ENCODE measurements around the gene USP38.
"Not testable (repeated sequence)": the region's sequence is repeated elsewhere in the genome, so short reads cannot be mapped to it uniquely, and the experiment has no call there.

USP38 gene

DNA sequence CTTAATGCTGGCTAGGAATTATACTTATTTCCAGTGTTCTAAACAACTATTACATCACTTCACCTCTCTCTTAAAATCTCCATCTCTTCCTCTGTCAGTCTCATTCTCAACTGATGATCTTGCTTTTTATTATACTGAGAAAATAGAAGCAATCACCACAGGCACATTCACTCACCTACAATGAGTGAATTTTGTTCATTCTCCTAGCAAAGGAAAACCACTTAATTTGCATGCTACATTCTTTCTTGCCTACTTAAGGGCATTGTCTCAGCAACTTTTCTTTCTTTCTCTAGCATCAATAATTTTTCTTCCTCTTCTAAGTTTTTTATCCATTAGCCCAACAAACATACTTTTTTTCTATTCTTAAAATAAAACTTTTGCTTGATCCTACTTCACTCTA, 21.1 kb upstream of the USP38 start:
- no peak overlapping the region for H3K27ac ChIP-seq
- no peaks in the 10 kb centered on the region for H3K9me3 ChIP-seq
- TF ChIP-seq, protein P1, sequence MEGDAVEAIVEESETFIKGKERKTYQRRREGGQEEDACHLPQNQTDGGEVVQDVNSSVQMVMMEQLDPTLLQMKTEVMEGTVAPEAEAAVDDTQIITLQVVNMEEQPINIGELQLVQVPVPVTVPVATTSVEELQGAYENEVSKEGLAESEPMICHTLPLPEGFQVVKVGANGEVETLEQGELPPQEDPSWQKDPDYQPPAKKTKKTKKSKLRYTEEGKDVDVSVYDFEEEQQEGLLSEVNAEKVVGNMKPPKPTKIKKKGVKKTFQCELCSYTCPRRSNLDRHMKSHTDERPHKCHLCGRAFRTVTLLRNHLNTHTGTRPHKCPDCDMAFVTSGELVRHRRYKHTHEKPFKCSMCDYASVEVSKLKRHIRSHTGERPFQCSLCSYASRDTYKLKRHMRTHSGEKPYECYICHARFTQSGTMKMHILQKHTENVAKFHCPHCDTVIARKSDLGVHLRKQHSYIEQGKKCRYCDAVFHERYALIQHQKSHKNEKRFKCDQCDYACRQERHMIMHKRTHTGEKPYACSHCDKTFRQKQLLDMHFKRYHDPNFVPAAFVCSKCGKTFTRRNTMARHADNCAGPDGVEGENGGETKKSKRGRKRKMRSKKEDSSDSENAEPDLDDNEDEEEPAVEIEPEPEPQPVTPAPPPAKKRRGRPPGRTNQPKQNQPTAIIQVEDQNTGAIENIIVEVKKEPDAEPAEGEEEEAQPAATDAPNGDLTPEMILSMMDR (IDR thresholded peaks at IDR 0.05): no peak
- H3K36me3 ChIP-seq: no peaks in the 10 kb centered on the region
- H3K27me3 ChIP-seq: no peaks in the 10 kb centered on the region
- no peaks in the 10 kb centered on the region for H3K4me1 ChIP-seq (ENCODE audit: control insufficient read depth in 1 of 2, insufficient read depth in 1 of 2, low read depth in 1 of 2, low read length in 1 of 2)
- no peak overlapping the region for H3K4me3 ChIP-seq (ENCODE audit: low read depth in 1 of 2, low read length in 1 of 2)

DNA sequence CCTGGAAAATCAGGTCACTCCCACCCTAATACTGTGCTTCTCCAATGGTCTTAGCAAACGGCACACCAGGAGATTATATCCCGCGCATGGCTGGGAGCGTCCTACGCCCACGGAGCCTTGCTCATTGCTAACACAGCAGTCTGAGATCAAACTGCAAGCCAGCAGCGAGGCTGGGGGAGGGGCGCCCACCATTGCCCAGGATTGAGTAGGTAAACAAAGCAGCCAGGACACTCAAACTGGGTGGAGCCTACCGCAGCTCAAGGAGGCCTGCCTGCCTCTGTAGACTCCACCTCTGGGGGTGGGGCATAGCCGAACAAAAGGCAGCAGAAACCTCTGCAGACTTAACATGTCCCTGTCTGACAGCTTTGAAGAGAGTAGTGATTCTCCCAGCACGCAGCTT, 18.0 kb upstream of the USP38 start:
- H3K27me3 ChIP-seq; H3K4me1 ChIP-seq (ENCODE audit: control insufficient read depth in 1 of 2, insufficient read depth in 1 of 2, low read depth in 1 of 2, low read length in 1 of 2); H3K36me3 ChIP-seq; H3K27ac ChIP-seq; H3K9me3 ChIP-seq; H3K4me3 ChIP-seq (ENCODE audit: low read depth in 1 of 2, low read length in 1 of 2): not testable (repeated sequence)

DNA sequence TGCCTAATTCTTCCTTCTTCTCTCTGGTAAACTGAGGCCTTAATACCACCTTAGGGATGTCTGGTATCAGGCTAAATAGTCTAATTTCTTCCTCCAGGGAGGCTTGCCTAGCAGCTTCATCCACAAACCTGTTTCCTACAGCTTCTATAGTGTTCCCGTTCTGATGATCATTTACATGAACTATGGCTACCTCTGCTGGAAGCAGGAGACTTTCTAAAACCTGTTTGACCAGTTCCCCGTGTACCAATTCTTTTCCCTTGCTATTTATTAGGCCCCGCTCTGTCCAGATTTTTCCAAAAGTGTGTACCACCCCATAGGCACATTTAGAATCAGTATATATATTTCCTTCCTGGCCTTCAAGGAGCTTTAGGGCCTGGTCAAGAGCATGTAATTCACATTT, 5.8 kb upstream of the USP38 start:
- TF ChIP-seq, protein P1 (IDR thresholded peaks at IDR 0.05): no peak
- Histone ChIP-seq H3K36me3 (no peaks in the 10 kb centered on the region), H3K27ac (no peak overlapping the region), H3K27me3 (no peaks in the 10 kb centered on the region), H3K4me3 (ENCODE audit: low read depth in 1 of 2, low read length in 1 of 2) (no peak overlapping the region), H3K4me1 (ENCODE audit: control insufficient read depth in 1 of 2, insufficient read depth in 1 of 2, low read depth in 1 of 2, low read length in 1 of 2) (peaks cover 3 to 5% of the 10 kb centered on the region in 2 experiments), H3K9me3 (no peaks in the 10 kb centered on the region)

DNA sequence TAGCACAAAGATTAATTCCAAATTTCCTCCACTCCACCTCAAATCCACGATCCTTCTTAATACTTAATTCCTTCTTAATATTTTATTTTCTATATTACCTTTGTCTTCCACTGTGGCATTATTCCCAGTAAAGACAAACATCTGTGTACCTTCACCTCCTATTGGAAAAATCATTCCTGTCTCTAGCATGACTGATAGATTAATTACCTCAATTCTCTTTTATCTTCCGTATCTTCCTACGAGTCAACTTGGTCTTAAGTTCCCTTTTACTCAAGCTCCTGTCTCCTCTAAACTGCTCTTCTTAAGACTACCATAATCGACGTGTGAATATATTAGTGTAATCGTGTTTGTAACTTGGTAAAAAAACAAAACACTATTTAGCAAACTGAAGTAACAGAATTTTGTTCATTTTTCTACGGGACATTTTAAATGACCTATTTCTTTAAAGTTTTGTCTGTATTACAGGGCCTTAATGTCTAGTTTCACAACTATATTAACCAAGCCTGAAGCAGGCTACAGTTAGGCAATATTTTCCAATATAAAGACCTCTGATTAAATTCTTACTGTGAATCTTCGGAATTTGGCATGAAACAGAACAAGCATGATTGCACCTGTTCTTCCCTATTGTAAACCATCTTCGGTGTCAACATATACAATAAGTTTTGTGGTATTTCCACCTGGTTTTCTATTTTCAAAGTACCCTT, 1.1 kb upstream of the USP38 start:
- H3K36me3 ChIP-seq: no peaks in the 10 kb centered on the region
- TF ChIP-seq, protein P1 (IDR thresholded peaks at IDR 0.05): no peak
- H3K4me1 ChIP-seq (ENCODE audit: control insufficient read depth in 1 of 2, insufficient read depth in 1 of 2, low read depth in 1 of 2, low read length in 1 of 2): peaks cover 41% of the 10 kb centered on the region in 2 experiments
- H3K27ac ChIP-seq: peak overlapping the region; percentile 96
- H3K9me3 ChIP-seq: no peaks in the 10 kb centered on the region
- H3K27me3 ChIP-seq: no peaks in the 10 kb centered on the region
- peak overlapping the region; percentile 87 to 90 for H3K4me3 ChIP-seq (ENCODE audit: low read depth in 1 of 2, low read length in 1 of 2)

DNA sequence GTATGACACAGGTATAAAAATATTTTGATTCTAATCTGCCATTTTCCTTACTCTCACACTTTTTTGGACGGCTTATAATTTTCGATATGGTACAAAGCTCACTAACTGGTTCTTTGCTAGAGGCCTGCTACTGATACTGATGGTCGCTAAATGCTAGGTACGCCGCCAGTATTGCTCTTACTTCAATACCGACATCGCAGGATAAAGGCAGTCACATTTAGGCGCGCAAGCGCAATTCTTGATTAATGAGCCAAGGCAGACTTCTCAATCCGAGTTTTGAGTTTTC, 557 bp upstream of the USP38 start:
- Histone ChIP-seq H3K27ac (peak overlapping the region; percentile 96), H3K4me3 (ENCODE audit: low read depth in 1 of 2, low read length in 1 of 2) (peak overlapping the region; percentile 87 to 90), H3K4me1 (ENCODE audit: control insufficient read depth in 1 of 2, insufficient read depth in 1 of 2, low read depth in 1 of 2, low read length in 1 of 2) (peaks cover 43 to 46% of the 10 kb centered on the region in 2 experiments), H3K9me3 (no peaks in the 10 kb centered on the region), H3K36me3 (no peaks in the 10 kb centered on the region), H3K27me3 (no peaks in the 10 kb centered on the region)
- TF ChIP-seq, protein P1 (IDR thresholded peaks at IDR 0.05): no peak

DNA sequence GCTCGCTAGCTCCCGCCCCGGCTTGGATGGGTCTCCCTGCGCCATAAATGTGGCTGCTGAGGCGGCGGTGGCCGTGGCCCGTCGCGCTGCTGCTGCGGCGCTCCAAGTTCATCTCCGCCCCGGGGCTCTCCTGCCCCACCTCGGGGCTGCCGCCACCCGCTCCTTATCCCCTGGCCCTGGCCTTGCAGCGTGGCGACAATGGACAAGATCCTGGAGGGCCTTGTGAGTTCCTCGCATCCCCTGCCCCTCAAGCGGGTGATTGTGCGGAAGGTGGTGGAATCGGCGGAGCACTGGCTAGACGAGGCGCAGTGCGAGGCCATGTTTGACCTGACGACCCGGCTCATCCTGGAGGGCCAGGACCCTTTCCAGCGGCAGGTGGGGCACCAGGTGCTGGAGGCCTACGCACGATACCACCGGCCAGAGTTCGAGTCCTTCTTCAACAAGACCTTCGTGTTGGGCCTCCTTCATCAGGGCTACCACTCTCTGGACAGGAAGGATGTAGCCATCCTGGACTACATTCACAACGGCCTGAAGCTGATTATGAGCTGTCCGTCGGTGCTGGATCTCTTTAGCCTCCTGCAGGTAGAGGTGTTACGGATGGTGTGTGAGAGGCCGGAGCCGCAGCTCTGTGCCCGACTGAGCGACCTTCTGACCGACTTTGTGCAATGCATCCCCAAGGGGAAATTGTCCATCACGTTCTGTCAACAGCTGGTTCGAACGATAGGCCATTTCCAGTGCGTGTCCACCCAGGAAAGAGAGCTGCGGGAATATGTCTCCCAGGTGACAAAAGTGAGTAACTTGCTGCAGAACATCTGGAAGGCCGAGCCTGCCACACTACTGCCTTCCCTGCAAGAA, 763 bp downstream of the USP38 start:
- H3K4me1 ChIP-seq (ENCODE audit: control insufficient read depth in 1 of 2, insufficient read depth in 1 of 2, low read depth in 1 of 2, low read length in 1 of 2): peaks cover 43 to 46% of the 10 kb centered on the region in 2 experiments
- H3K27me3 ChIP-seq: no peaks in the 10 kb centered on the region
- no peaks in the 10 kb centered on the region for H3K9me3 ChIP-seq
- TF ChIP-seq, protein P1 (IDR thresholded peaks at IDR 0.05): no peak
- H3K27ac ChIP-seq: peak overlapping the region; percentile 96
- peaks cover 7% of the 10 kb centered on the region for H3K36me3 ChIP-seq
- H3K4me3 ChIP-seq (ENCODE audit: low read depth in 1 of 2, low read length in 1 of 2): peak overlapping the region; percentile 87 to 90
